ACC112 (cell line): Measurements from ENCODE around the gene NOLC1.

Experiments used
- H2AFZ ChIP-seq: fragments of 200-600 bp; sonication (generic); one replicate; pipeline ENCODE4 v1.6.0; 2017; ENCODE audit warnings: antibody characterized with exemption, low read length; ENCODE audit not compliant: unreplicated experiment
- H3K27ac ChIP-seq: fragments of 200-600 bp; sonication (generic); 2 replicates; pipeline ENCODE4 v1.5.1; 2014; ENCODE audit warnings: low read depth, mild to moderate bottlenecking, antibody characterized with exemption, low read length, moderate library complexity
- H3K27me3 ChIP-seq: fragments of 200-600 bp; sonication (generic); 2 replicates; pipeline ENCODE4 v1.6.1; 2014; ENCODE audit warnings: mild to moderate bottlenecking, antibody characterized with exemption, low read length, moderate library complexity, mixed read lengths; ENCODE audit not compliant: insufficient read depth
- H3K36me3 ChIP-seq: fragments of 200-600 bp; sonication (generic); 2 replicates; pipeline ENCODE4 v1.6.1; 2016; ENCODE audit warnings: mild to moderate bottlenecking, antibody characterized with exemption, low read length, moderate library complexity, mixed read lengths; ENCODE audit not compliant: insufficient read depth
- H3K4me1 ChIP-seq: fragments of 200-600 bp; sonication (generic); one replicate; pipeline ENCODE4 v1.6.1; 2016; ENCODE audit warnings: low read length, mixed read lengths; ENCODE audit not compliant: insufficient read depth, unreplicated experiment, control insufficient read depth
- H3K4me3 ChIP-seq: fragments of 200-600 bp; sonication (generic); 2 replicates; pipeline ENCODE4 v1.5.1; 2014; ENCODE audit warnings: mild to moderate bottlenecking, low read depth, low read length
- H3K79me2 ChIP-seq: fragments of 200-600 bp; sonication (generic); one replicate; pipeline ENCODE4 v1.6.0; 2016; ENCODE audit warnings: low read length; ENCODE audit not compliant: control insufficient read depth, unreplicated experiment, insufficient read depth

NOLC1 gene

DNA sequence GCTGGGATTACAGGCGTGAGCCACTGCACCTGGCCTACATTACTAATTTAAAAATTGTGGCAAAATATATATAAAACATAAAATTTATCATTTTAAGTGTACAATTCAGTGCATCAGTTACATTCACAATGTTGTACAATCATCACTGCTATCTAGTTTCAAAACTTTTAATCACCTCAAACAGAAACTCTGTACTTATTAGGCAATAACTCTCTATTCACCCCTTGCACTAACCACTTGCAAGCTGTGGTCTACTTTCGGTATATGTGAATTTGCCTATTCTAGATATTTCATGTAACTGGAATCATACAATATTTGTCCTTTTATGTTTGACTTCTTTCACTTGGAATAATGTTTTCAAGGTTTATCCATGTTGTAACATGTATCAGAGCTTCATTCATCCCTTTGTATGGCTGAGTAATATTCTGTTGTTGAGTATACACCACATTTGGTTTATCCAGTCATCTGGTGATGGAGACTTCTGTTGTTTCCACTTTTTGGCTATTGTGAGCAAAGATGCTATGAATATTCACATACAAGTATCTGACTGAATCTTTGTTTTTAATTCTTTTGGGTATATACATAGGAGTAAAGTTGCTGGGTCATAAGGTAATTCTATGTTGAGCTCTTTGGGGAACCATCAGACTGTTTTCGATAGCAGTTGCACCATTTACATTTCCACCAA, 59.6 kb downstream of the NOLC1 start:
- Histone ChIP-seq H3K4me1 (peaks cover 9% of the 10 kb centered on the region), H3K27ac (no peak overlapping the region), H3K4me3 (no peak overlapping the region), H3K36me3 (no peaks in the 10 kb centered on the region), H2AFZ (no peak overlapping the region), H3K79me2 (no peaks in the 10 kb centered on the region), H3K27me3 (no peaks in the 10 kb centered on the region)
